SKM-1 treated with dmso at 0.1 percent for 144 hours (cell line): Measurements from ENCODE around the gene LGI4.

Source experiments
- DNase-seq: peaks from one replicate; lab custom pipeline; 2025; ENCODE audit not compliant: unreplicated experiment; lab: John Stamatoyannopoulos, UW

LGI4 gene

GRCh38 chr19:35088131-35088913 is 46.5 kb downstream of the LGI4 start:
- no peak for DNase-seq

- DNase-seq = no peak
Measured at GRCh38 chr19:35087393-35087792, 47.5 kb downstream of the LGI4 start.

GRCh38 chr19:35086455-35086854 is 48.4 kb downstream of the LGI4 start:
- DNase-seq = no peak

GRCh38 chr19:35085947-35086346 is 48.9 kb downstream of the LGI4 start:
- no peak for DNase-seq

- DNase-seq = no peak
Measured at GRCh38 chr19:35084509-35084762, 50.4 kb downstream of the LGI4 start.

DNA sequence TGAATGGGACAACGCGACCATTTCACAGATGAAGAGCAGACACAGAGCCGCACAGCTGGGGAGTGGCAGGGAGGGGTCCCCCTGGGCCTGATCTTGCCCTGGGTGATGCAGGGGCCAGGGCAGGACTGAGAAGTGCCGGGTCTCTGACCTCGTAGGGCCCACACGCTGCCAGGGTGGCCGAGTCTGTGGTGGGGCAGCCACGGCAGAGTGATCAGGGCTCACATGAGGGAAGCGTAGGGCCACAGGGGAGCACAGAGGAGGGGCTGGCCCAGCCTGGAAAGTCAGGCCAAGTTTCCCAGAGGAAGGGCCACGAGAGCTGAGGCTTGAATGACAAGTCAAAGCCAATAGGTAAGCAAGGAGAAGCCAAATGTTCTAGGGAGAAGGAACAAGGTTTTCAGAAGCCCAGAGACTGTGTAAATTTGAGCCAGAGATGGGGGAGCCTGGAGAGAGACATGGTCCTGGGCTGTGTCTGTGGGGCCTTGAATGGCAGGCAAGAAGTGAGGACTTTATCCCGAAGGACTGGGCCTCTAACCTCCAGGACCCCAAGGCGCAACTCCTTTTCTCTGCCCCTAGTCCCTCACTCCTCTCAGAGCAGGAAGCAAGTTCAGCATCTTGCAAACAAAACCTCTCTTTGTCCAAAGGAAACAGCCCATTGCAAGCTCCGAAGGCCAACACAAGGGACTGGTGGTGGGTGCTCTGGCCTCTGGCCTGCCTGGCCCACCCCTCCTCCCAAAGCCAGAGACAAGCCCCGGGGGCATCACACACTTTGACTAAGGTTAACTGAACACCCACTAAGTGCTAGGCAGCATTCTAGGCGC is 51.0 kb downstream of the LGI4 start:
- no peak for DNase-seq

DNA sequence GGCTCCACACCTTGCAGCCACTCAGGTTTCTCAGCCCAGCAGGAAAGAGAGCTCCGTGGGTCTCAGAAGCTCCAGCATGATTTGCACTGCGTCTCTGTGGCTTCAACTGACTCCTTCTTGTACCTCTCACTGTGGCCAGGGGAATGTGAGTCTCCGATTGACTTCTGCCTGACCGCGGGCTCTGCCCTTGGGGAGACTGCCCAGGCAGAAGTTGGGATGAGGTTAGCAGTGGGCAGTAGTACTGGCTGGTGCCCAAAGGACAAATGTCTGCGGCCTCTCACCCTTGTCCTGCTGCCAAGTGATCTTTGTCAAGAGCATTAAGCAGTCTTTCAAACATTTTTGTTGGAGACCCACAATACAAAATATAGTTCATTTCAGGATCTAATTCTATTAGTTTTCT is 53.7 kb downstream of the LGI4 start:
- no peak for DNase-seq

DNA sequence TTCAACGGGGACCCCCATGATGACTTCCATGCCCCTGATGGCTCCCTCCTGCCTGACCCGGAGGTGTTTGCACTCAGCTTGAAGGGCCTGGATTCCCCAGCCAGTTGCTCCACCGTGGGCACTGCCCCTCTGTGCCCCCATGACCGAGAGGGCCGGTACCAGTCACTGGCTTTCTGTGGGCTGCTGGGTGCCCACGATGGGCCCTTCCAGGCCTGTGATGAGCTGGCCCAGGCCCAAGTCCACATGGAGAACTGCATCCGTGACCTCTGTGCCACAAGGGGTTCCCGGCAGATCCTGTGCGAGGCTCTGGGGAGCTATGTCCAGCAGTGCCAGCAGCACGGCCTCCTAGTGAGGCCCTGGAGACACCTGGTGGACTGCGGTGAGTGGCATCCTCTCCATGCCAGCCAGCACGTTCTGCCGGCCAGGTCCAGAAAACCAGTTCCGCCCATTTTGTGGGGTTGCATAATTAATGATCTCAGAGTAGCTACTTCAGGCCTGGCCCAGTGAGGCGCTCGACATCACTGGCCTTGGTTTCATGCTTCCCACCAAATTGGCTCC is 54.2 kb downstream of the LGI4 start:
- no peak for DNase-seq

DNA sequence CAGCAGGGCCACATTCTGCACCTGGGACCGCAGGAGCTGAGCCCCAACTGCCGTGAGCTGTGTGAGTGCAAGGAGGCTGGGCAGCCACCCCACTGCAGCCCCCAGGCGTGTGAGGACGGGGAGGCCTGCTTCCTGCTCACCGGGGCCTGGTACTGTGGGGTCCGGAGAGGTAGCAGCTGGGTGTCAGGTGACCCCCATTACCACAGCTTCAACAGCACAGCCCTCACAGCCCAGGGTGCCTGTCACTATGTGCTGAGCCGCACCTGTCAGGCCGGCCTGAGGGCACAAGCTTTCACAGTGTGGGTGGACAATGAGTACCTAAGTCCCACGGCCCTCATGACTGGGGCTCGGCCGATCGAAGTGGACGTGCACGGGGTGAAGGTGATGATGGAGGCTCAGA is 55.0 kb downstream of the LGI4 start:
- no peak for DNase-seq

DNA sequence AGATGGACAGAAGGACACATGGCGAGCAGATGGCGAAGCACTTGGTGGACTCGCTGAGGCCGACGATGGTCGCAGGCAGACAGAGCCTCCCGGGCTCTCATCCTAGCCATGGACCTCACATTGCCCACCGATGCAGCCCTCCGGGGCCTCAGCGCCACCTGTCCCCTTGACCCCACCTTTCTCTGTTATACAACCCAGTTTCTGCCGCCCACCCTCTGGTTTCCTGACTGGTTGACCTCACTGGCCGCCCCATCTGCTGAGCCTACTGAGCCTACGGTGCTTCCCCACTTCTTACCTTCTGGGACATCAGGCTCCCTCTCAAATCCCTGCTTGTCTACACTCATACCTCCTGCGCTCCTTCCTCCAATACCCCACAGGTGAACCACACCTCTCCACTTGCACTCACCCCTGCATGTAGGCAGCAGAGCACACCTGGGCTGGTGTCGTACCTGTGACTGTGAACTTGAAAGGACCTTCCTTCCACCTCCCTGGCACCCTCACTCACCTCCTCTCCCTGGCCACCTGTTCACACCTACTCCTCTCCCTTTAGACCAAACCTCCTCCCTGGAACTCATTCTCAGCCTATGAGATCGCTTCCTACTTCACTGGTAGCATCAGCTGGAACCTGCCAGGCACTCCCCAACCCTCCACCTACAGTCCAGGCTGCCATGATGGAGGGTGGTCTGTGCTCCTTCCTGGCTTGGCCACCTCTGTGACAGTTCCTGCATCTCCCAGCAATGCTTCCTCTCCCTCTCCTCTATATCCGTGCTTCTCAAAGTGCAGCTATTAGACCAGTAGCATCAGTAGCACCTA is 57.2 kb downstream of the LGI4 start:
- DNase-seq = no peak

DNA sequence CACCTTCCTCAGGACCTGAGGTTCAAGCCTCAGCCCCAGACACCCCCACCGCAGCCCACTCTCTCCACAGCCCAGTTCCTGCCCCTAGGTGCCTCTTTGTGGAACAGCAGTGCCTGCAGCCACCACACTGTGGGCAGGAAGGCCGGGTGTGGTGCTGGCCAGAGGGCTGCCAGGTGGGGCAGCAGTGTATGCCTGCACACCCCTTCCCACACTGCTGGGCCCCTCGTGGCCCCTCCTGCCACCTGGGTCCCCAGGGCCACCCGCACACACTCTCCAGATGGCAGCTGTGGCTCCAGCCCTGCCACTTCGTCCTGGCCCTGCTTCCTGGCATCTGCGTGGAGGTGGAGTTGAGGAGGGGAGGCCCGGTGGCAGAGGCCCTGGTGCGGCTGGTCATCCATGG is 58.2 kb downstream of the LGI4 start:
- DNase-seq = no peak

DNA sequence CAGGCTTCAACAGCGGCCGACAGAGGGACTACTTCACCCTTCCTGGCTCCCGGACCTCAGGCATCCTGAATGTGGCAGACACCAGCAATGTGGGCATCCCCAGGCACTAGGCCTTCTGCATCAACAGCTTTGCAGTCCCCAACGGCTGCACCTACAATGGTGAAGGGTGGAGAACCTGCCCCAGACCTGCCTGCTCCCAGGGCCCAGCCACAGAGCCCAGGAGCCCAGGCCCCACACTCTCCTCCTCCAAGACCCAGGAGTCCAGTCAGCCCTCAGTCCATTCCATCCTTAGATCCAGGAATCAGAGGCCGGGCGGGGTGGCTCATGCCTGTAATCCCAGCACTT is 58.9 kb downstream of the LGI4 start:
- no peak for DNase-seq

DNA sequence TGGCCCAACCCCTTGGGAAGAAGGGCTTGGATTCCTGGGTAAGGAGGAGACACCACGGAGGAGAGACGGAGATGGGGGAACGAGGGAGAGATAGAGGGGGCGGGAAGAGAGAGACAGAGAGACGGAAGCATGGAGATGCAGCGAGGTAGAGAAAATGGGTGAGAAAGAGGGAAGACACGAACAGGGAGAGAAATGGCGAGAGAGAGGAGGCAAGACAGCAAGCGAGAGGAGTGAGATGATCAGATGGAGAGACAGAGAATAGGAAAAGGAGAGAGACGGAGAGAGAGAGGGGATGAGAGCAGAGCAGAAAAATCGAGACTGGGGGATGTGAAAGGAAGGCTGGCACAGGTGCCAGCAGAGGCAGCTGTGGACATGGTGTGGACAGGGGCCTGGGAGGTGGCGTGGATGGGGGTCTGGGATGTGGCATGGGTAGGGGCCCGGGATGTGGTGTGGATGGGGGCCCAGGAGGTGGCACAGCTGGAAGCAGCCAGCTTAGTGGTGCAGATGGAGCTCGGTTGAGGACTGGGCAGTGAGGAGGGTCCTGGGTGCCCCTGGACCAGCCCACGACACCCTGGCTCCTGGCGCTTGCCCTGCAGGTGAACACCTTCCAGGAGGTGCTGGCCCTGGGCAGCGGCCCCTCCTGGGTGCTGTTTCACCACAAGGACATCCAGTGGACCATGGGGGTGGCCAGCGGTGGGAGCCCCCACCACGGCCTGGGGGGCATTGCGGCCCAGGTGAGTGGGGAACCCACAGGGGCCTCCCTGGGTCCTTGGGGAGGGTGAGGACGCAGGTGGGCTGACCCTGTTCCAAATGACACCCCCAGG is 59.4 kb downstream of the LGI4 start:
- no peak for DNase-seq
